Esophagus squamous epithelium (tissue), 5 donors: ENCODE measurements around the gene STK10. TPM values are rescaled to one million over a fixed set of nuclear protein-coding genes. Genes with fewer than 3 reads are reported as not detected.

Source experiments
- DNase-seq: peaks from one replicate; lab custom pipeline; 2025; lab: John Stamatoyannopoulos, UW
- H3K27ac ChIP-seq, 4 donors: fragments of 200-600 bp; sonication (generic); one replicate each; pipeline ENCODE4 v1.5.1; 2016 to 2019; ENCODE audit warnings: mild to moderate bottlenecking in 1 of 4
- H3K27me3 ChIP-seq, 4 donors: fragments of 200-600 bp; sonication (generic); 1 replicate in 3 of 4; 2 replicates in 1 of 4; pipeline versions ENCODE4 v1.5.1 to v1.6.0; 2017 to 2021; ENCODE audit warnings: antibody characterized with exemption in 1 of 4
- H3K36me3 ChIP-seq, 3 donors: fragments of 200-600 bp; sonication (generic); one replicate each; pipeline ENCODE4 v1.5.1; 2016 to 2019
- H3K4me1 ChIP-seq, 3 donors: fragments of 200-600 bp; sonication (generic); one replicate each; pipeline ENCODE4 v1.5.1; 2017 to 2019
- H3K4me3 ChIP-seq, 4 donors: fragments of 200-600 bp; sonication (generic); 1 replicate in 3 of 4; 2 replicates in 1 of 4; pipeline ENCODE4 v1.5.1; 2016 to 2019; ENCODE audit warnings: mild to moderate bottlenecking in 2 of 4, moderate library complexity in 1 of 4
- H3K9me3 ChIP-seq, 3 donors: fragments of 200-600 bp; sonication (generic); one replicate each; pipeline ENCODE4 v1.5.1; 2016 to 2019
- CTCF ChIP-seq, 6 experiments: fragments of 450-650 bp in 4 of 6; fragments of 200-600 bp in 2 of 6; sonication (generic) in 2 of 6; IDR thresholded peaks; one replicate each; pipeline ENCODE4 v1.5.1; 2016 to 2019; ENCODE audit warnings: antibody characterized with exemption in 6 of 6, mild to moderate bottlenecking in 4 of 6, moderate library complexity in 4 of 6
- POLR2A ChIP-seq, 4 donors: fragments of 450-650 bp; IDR thresholded peaks; one replicate each; pipeline ENCODE4 v1.6.1; 2017; ENCODE audit warnings: antibody characterized with exemption in 4 of 4, mild to moderate bottlenecking in 4 of 4, moderate library complexity in 3 of 4
- WGBS, 2 donors: methylation state at CpG; one replicate each; pipeline ENCODE4 v1.1.5; 2018; 5-methylcytosine and 5-hydroxymethylcytosine counted together
- intact Hi-C: fragments of 100-400 bp; cut with DNase I; formaldehyde crosslinking; loops from one replicate; pipeline ENCODE4 v1.15.0; 2022
- total RNA-seq, 4 donors: library from RNA; depleted of rRNA; stranded (reverse); fragments of >200 nt; gene quantifications; one replicate each; pipeline ENCODE4 v1.1.0, GENCODE V29; 2016
- donor health status: DM: yes; HTN: yes; CAD: no.

STK10 gene
- total RNA-seq, 4 donors from 2014 or later, result 5.4 to 15.6 (median 8.9) TPM

- Histone ChIP-seq H3K27ac (no peak overlapping the region), H3K27me3 (no peaks in the 10 kb centered on the region), H3K4me3 (no peak overlapping the region), H3K9me3 (no peaks in the 10 kb centered on the region), H3K36me3 (no peaks in the 10 kb centered on the region), H3K4me1 (peaks cover 0 to 3% (median 0%) of the 10 kb centered on the region in 3 donors)
- intact Hi-C loops, result no loop called here
- 85 to 92% methylated on average over 3 of the region's 3 CpGs for WGBS, 2 donors
- TF ChIP-seq CTCF (IDR thresholded peaks at IDR 0.05), result no peak
- TF ChIP-seq POLR2A (IDR thresholded peaks at IDR 0.05), result no peak
- no peak for DNase-seq
These were observed 116.6 kb downstream of the STK10 start for GRCh38 chr5:172071309-172071875.

- H3K27ac ChIP-seq, result no peak overlapping the region
These were observed 122.5 kb downstream of the STK10 start for GRCh38 chr5:172065431-172066065.

GRCh38 chr5:172064766-172065165, 123.3 kb downstream of the STK10 start:
- Histone ChIP-seq H3K27me3 (no peaks in the 10 kb centered on the region), H3K4me1 (peaks cover 0 to 15% (median 5%) of the 10 kb centered on the region in 3 donors), H3K27ac (no peak overlapping the region), H3K9me3 (no peaks in the 10 kb centered on the region), H3K4me3 (no peak overlapping the region), H3K36me3 (peaks cover 0 to 44% (median 0%) of the 10 kb centered on the region in 3 donors)
- intact Hi-C loops, result no loop called here
- 91 to 100% methylated on average over 2 to 9 of the region's 9 CpGs for WGBS, 2 donors
- no peak for DNase-seq
- TF ChIP-seq CTCF (IDR thresholded peaks at IDR 0.05) (no peak), POLR2A (IDR thresholded peaks at IDR 0.05) (no peak)

More at GRCh38 chr5:172065431-172066065, 122.5 kb downstream of the STK10 start:
- DNase-seq, result no peak
- no peaks in the 10 kb centered on the region for H3K9me3 ChIP-seq
- H3K36me3 ChIP-seq, result peaks cover 0 to 37% (median 0%) of the 10 kb centered on the region in 3 donors
- 75 to 82% methylated on average over 3 to 7 of the region's 7 CpGs for WGBS, 2 donors
- no peak for TF ChIP-seq CTCF (IDR thresholded peaks at IDR 0.05)
- no peak for TF ChIP-seq POLR2A (IDR thresholded peaks at IDR 0.05)
- peaks cover 0 to 15% (median 5%) of the 10 kb centered on the region in 3 donors for H3K4me1 ChIP-seq
- intact Hi-C loops, result no loop called here
- H3K27me3 ChIP-seq, result no peaks in the 10 kb centered on the region
- H3K4me3 ChIP-seq, result no peak overlapping the region

- Histone ChIP-seq H3K27me3 (no peaks in the 10 kb centered on the region), H3K36me3 (peaks cover 0 to 44% (median 0%) of the 10 kb centered on the region in 3 donors), H3K9me3 (no peaks in the 10 kb centered on the region), H3K27ac (no peak overlapping the region), H3K4me1 (peaks cover 0 to 15% (median 5%) of the 10 kb centered on the region in 3 donors), H3K4me3 (no peak overlapping the region)
- no peak for DNase-seq
- 83 to 92% methylated on average over 5 of the region's 5 CpGs for WGBS, 2 donors
- no peak for TF ChIP-seq POLR2A (IDR thresholded peaks at IDR 0.05)
- no peak for TF ChIP-seq CTCF (IDR thresholded peaks at IDR 0.05)
- intact Hi-C loops, result no loop called here
These were observed 123.7 kb downstream of the STK10 start for GRCh38 chr5:172064358-172064757.
